DMS79 treated with DMSO at 0.1 percent for 48 hours (cell line): ENCODE data around the gene FMO4.
"Not testable (repeated sequence)": the region's sequence is repeated elsewhere in the genome, so short reads cannot be mapped to it uniquely, and the experiment has no call there.

Experiments
- DNase-seq: peaks from one replicate; lab custom pipeline; 2025; lab: John Stamatoyannopoulos, UW

Gene FMO4

GRCh38 chr1:171334024-171334640 is 20.1 kb downstream of the FMO4 start:
- no peak for DNase-seq

- DNase-seq: no peak
These were observed 22.0 kb downstream of the FMO4 start for GRCh38 chr1:171335964-171336363.

GRCh38 chr1:171339345-171339744 is 25.4 kb downstream of the FMO4 start:
- DNase-seq: not testable (repeated sequence)

DNA sequence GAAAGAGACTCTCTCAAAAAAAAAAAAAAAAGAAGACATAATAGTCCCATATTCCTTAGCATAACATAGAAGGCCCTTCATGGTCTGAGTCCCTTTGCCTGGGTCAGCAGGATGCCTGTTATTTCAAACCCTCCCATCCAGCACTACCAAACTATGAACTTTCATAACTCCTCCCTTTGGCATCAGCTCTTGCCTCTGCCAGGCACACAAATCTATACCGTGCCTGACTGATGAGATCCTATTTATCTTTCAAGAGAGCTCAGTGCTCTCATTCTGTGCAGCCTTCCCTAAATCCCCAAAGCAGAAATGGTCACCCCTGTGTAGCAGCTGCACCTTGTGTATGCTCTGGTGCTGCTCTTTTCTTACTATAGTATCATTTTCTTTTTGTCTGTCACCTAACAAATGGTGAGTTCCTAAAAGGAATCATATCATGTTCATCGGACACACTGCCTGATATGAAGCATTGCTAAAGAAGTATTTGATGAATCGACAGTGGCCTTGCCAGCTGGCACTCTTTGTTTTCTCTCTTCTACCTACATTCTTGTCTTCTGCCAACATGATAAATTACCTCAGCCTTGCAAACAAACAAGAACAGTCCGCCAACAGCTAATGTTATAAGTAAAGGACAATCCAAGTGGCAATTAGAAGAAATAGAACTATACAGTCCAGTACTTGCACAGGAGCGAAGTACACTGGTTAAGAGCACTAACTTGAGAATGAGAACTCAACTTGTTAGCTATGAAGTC is 29.9 kb downstream of the FMO4 start:
- peak; percentile 17 for DNase-seq

- DNase-seq: no peak
These were observed 30.5 kb downstream of the FMO4 start for GRCh38 chr1:171344473-171344820.

DNA sequence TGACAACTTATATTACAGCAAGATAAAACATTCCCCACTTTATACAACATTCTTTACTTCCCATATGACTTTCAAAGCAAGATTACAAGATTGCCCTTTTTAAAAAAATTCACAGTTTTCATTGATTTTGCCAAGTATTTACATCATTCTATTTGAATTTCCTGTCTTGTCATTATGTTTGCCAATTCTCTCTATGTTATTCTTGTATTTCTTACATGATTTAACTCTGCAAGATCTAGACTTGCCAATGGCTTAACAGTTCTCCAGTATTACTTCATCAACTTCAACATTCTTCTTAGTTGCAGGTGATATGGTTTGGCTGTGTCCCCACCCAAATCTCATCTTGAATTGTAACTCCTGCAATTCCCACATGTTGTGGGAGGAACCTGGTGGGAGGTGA is 31.6 kb downstream of the FMO4 start:
- DNase-seq: no peak

DNA sequence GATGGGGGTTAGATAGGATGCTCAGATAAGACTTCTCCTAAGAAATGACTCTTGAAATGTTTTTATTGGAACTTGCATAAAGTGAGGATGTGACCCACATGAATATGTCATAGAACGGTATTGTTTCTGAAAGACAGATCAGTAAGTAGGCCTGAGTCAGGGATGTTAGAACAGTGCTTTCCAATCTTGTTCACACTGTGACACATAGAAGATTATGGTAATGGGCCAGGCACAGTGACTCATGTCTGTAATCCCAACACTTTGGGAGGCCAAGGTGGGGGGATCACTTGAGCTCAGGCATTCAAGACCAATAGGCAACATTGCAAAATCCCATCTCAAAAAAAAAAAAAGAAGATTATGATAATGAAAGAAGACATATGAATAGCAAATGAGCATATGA is 32.9 kb downstream of the FMO4 start:
- no peak for DNase-seq

- DNase-seq: no peak
These were observed 36.6 kb downstream of the FMO4 start for GRCh38 chr1:171350594-171350993.

DNA sequence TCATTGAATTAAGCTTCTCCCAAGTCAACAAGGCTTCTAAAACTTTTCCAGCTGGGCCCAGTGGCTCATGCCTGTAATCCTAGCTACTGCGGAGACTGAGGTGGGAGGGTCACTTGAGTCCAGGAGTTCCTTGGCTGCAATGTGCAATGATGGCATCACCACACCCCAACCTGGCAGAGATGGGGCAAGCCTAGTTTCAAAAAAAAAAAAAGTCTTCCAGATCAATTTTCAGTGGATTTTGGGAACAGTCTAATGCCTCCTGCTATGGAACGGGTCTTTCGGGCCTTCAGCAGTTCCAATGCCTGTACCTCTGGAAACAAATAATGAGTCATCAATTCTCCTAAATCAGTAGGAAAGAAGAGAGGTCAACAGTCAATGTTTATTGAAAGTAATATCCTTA is 38.0 kb downstream of the FMO4 start:
- DNase-seq: no peak

GRCh38 chr1:171352554-171352953 is 38.6 kb downstream of the FMO4 start:
- no peak for DNase-seq

GRCh38 chr1:171355727-171356126 is 41.7 kb downstream of the FMO4 start:
- DNase-seq: no peak

DNA sequence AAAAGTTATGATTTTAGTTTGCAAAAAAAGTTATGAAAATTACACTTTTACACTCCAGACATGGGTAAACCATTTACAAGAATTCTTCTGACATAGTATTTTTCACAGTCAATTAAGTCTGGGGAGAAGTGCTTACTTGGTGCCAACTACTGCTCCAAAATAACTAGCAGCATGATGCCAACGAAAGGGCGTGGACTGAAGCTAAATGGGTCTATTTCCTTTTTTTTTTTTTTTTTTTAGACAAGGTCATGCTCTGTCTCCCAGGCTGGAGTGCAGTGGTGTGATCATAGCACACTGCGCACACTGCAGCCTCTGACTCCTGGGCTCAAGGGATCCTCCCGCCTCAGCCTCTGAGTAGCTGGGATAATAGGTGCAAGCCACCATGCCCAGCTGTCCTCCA is 43.2 kb downstream of the FMO4 start:
- DNase-seq: no peak

DNA sequence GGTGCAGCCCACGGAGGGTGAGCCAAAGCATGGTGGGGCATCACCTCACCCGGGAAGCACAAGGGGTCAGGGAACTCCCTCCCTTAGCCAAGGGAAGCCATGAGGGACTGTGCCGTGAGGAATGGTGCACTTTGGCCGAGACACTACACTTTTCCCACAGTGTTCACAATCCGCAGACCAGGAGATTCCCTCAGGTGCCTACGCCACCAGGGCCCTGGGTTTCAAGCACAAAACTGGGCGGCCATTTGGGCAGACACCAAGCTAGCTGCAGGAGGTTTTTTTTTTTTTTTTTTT is 45.3 kb downstream of the FMO4 start:
- DNase-seq: not testable (repeated sequence)

- DNase-seq: not testable (repeated sequence)
These were observed 45.9 kb downstream of the FMO4 start for GRCh38 chr1:171359731-171360527.

DNA sequence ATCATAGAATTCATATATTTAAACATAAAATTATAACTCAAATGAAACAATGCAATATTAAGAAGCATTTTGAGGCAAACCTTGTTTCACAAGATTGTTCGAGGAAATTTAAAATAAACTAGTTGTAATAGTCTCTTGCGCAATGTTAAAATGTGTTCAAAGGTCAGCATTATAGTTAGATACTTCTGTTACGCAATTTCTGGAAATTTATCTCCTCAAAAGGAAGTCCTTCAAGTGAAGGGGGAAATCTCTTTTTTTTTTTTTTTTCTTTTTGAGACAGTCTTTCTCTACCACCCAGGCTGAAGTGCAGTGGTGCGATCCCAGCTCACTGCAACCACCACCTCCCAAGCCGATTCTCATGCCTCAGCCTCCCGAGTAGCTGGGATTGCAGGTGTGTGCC is 52.1 kb downstream of the FMO4 start:
- DNase-seq: no peak

- no peak for DNase-seq
These were observed 52.8 kb downstream of the FMO4 start for GRCh38 chr1:171366816-171367215.

GRCh38 chr1:171367436-171367835 is 53.5 kb downstream of the FMO4 start:
- no peak for DNase-seq

DNA sequence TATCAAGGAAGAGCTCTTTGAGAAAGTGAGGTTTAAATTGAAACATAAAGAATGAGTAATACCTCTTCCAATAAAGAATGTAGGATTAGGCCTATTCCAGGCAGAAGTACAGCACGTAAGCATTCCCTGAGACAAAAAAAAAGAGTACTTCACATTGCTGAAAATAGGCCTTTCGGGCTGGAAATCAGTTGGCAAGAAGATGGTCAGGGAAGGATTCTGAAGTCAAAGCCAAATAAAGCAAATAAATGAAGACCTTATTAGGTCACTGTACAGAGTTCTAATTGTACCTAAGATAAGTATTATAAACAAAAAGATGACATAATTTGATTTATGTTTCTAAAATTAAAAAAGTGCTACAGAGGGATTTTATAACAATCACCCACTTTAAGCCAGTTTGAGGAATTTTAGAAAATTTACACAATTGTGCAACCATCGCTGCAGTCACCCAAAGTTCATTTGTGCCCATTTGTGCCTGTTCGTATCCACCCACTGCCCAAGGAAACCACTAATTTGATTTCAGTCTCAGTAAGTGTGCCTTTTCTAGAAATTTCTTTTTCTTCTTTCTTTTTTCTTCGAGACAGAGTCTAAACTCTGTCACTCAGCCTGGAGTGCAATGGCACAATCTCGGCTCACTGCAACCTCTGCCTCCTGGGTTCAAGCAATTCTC is 58.6 kb downstream of the FMO4 start:
- no peak for DNase-seq

DNA sequence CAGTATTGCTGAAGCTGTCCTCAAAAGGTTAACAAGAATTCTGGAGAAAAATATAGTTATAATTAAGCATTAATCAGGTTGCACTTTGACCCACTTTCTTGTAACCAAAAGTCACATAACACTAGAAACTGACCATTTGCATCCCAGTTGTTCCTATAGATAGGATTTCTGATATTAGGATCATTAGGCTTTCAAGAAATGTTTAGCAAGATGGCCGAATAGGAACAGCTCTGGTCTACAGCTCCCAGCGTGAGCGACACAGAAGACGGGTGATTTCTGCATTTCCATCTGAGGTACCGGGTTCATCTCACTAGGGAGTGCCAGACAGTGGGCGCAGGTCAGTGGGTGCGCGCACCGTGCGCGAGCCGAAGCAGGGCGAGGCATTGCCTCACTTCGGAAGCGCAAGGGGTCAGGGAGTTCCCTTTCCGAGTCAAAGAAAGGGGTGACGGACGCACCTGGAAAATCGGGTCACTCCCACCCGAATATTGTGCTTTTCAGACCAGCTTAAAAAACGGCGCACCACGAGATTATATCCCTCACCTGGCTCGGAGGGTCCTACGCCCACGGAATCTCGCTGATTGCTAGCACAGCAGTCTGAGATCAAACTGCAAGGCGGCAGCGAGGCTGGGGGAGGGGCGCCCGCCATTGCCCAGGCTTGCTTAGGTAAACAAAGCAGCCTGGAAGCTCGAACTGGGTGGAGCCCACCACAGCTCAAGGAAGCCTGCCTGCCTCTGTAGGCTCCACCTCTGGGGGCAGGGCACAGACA is 59.6 kb downstream of the FMO4 start:
- not testable (repeated sequence) for DNase-seq

DNA sequence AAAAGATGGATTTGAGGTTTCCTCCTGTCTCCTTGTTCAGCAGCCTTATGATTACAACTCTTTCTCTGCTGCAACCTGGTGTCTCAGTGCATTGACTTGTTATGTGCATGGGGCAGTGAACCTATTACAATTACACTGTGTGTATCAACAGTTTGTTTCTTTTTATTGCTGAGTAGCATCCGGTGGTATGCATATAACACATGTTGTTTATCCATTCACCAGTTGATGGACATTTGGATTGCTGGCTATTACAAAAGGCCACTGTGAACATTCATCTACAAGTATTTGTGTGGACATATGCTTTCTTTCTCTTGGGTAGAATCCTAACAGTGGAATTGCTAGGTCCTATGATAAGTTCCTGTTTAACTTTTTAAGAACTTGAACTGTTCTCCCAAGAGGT is 65.9 kb downstream of the FMO4 start:
- no peak for DNase-seq

- DNase-seq: no peak
These were observed 67.9 kb downstream of the FMO4 start for GRCh38 chr1:171381866-171382210.

GRCh38 chr1:171384496-171384895 is 70.5 kb downstream of the FMO4 start:
- no peak for DNase-seq
